Right atrium auricular region (tissue), 2 donors: ENCODE data around the gene MTFR2. TPM values are rescaled to one million over a fixed set of nuclear protein-coding genes. Genes with fewer than 3 reads are reported as not detected.
A peak's percentile ranks its signal among the peaks of the same experiment; 100 is the strongest.

Experiments used
- DNase-seq: peaks from one replicate; pipeline ENCODE4 v3.0.0-alpha.2; 2019; ENCODE audit warnings: low spot score
- H3K27ac ChIP-seq, 2 donors: fragments of 200-600 bp; sonication (generic); 1 replicate in 1 of 2; 2 replicates in 1 of 2; pipeline ENCODE4 v1.5.1; 2016 to 2019
- H3K27me3 ChIP-seq, 2 donors: fragments of 200-600 bp; sonication (generic); one replicate each; pipeline versions ENCODE4 v1.5.1 to v1.6.0; 2017 to 2019
- H3K36me3 ChIP-seq: fragments of 200-600 bp; sonication (generic); one replicate; pipeline ENCODE4 v1.5.1; 2016
- H3K4me1 ChIP-seq, 2 donors: fragments of 200-600 bp; sonication (generic); one replicate each; pipeline versions ENCODE4 v1.5.1 to v1.6.0; 2017 to 2019
- H3K4me3 ChIP-seq, 2 donors: fragments of 200-600 bp; sonication (generic); 1 replicate in 1 of 2; 2 replicates in 1 of 2; pipeline ENCODE4 v1.5.1; 2017 to 2019; ENCODE audit warnings: mild to moderate bottlenecking in 1 of 2, moderate library complexity in 1 of 2
- H3K9me3 ChIP-seq, 2 donors: fragments of 200-600 bp; sonication (generic); one replicate each; pipeline ENCODE4 v1.5.1; 2019
- CTCF ChIP-seq, 2 donors: fragments of 200-600 bp; sonication (generic); IDR thresholded peaks; one replicate each; pipeline ENCODE4 v1.5.1; 2019; ENCODE audit warnings: antibody characterized with exemption in 2 of 2
- total RNA-seq, 2 donors: library from RNA; depleted of rRNA; stranded (reverse); fragments of >200 nt; gene quantifications; one replicate each; pipeline ENCODE4 v1.1.0, GENCODE V29; 2016

MTFR2 gene
- total RNA-seq, 2 donors from 2014 or later: 0.70 TPM; not detected in 1

- Histone ChIP-seq H3K4me3 (peak overlapping the region; percentile 93 to 98), H3K27me3 (no peaks in the 10 kb centered on the region), H3K36me3 (no peaks in the 10 kb centered on the region), H3K4me1 (peaks cover 0 to 56% of the 10 kb centered on the region in 2 donors), H3K27ac (peak overlapping the region; percentile 100), H3K9me3 (no peaks in the 10 kb centered on the region)
- TF ChIP-seq CTCF (IDR thresholded peaks at IDR 0.05): peak in 1 of 2 donors; percentile 23
- peak; percentile 88 for DNase-seq
Measured at GRCh38 chr6:136288566-136289326, 38.6 kb upstream of the MTFR2 start.

GRCh38 chr6:136284909-136285308, 34.8 kb upstream of the MTFR2 start:
- H3K27ac ChIP-seq: peak overlapping the region in 1 of 2 donors; percentile 33
- no peak overlapping the region for H3K4me3 ChIP-seq
- peaks cover 0 to 85% of the 10 kb centered on the region in 2 donors for H3K4me1 ChIP-seq
- H3K36me3 ChIP-seq: peaks cover 9% of the 10 kb centered on the region
- no peak for DNase-seq
- no peaks in the 10 kb centered on the region for H3K9me3 ChIP-seq
- TF ChIP-seq CTCF (IDR thresholded peaks at IDR 0.05): no peak
- no peaks in the 10 kb centered on the region for H3K27me3 ChIP-seq

GRCh38 chr6:136282906-136283305, 32.8 kb upstream of the MTFR2 start:
- H3K4me3 ChIP-seq: no peak overlapping the region
- no peaks in the 10 kb centered on the region for H3K9me3 ChIP-seq
- no peak for DNase-seq
- H3K27me3 ChIP-seq: no peaks in the 10 kb centered on the region
- peaks cover 0 to 81% of the 10 kb centered on the region in 2 donors for H3K4me1 ChIP-seq
- no peak overlapping the region for H3K27ac ChIP-seq
- no peak for TF ChIP-seq CTCF (IDR thresholded peaks at IDR 0.05)
- H3K36me3 ChIP-seq: peaks cover 23% of the 10 kb centered on the region

GRCh38 chr6:136280032-136280609, 30.0 kb upstream of the MTFR2 start:
- Histone ChIP-seq H3K4me3 (no peak overlapping the region), H3K36me3 (peaks cover 44% of the 10 kb centered on the region), H3K4me1 (peaks cover 0 to 65% of the 10 kb centered on the region in 2 donors), H3K27me3 (no peaks in the 10 kb centered on the region), H3K9me3 (no peaks in the 10 kb centered on the region), H3K27ac (no peak overlapping the region)
- DNase-seq: no peak
- TF ChIP-seq CTCF (IDR thresholded peaks at IDR 0.05): no peak

- H3K9me3 ChIP-seq: no peaks in the 10 kb centered on the region
- TF ChIP-seq CTCF (IDR thresholded peaks at IDR 0.05): no peak
- H3K27me3 ChIP-seq: no peaks in the 10 kb centered on the region
- H3K27ac ChIP-seq: no peak overlapping the region
- H3K4me3 ChIP-seq: no peak overlapping the region
- H3K4me1 ChIP-seq: peaks cover 0 to 12% of the 10 kb centered on the region in 2 donors
- no peak for DNase-seq
- H3K36me3 ChIP-seq: peaks cover 79% of the 10 kb centered on the region
Measured at GRCh38 chr6:136274062-136274461, 24.0 kb upstream of the MTFR2 start.
